Skin of body (tissue), 2 donors: ENCODE measurements around the gene MOV10L1. TPM values are rescaled to one million over a fixed set of nuclear protein-coding genes. Genes with fewer than 3 reads are reported as not detected.

Experiments used
- DNase-seq: peaks from one replicate; lab custom pipeline; 2025; lab: John Stamatoyannopoulos, UW
- total RNA-seq: library from RNA; depleted of rRNA; stranded (reverse); fragments of >200 nt; gene quantifications from one replicate; pipeline ENCODE4 v1.2.3, GENCODE V29; 2014

MOV10L1 gene
- total RNA-seq, 1 donor from 2014 or later = 3.0 TPM

DNA sequence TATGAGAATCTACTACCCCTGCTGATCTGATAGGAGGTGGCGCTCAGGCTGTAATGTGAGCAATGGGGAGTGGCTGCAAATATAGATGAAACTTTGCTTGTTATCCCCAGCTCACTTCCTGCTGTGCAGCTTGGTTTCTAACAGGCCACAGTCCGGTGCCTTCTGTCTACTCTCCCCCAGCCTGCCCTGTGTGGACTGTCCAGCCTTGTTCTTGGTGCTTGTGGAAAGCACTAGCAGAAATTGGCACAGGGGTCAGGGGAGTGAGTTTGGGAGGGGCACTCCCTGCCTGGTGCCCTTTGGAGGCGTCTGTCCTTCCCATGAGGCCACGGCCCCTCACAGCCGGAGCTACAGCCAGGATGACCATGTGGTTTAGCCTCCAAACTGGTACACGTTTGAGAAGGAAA is 14.3 kb downstream of the MOV10L1 start:
- no peak for DNase-seq

DNA sequence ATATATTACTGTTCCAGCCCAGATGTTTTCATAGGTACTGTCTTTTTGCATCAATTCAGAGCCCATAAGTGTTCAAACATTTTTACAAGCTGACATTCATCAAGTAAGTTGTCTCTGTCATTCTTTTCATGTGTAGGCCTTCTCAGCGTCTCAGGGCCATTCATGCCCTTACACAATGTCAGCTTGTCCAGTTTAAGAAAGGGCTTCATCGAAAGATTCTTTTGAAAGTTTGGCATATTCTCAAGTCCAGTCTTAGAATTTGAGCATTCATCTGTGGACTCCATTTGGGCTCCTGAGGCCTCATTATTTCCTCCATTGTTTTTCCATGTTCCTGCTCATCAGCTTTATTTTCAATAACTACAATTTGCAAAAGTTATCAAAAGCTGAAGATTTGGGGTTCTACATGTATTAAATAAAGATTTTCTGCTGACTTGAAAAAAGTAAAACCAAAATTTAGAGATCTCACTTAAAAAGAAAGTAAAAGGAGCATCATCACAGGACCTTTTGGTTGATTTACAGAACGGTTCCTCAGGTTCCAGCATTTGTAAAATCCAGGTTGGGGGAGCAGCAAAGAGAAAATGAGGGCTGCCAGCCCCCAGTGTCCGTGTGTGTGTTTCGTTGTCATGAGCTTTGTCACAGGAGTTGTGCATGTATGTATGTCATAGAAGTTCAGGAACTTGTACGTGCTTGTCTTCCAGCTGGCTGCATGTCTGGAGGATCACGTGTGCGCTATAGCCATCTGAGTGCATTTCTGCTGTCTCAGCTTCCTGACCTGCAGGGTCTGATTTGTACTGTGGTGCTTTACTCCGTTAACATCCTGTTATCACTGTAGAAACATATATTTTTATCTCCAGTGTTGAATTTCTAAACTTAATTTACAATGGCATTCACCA is 15.6 kb downstream of the MOV10L1 start:
- DNase-seq = peak; percentile 53

DNA sequence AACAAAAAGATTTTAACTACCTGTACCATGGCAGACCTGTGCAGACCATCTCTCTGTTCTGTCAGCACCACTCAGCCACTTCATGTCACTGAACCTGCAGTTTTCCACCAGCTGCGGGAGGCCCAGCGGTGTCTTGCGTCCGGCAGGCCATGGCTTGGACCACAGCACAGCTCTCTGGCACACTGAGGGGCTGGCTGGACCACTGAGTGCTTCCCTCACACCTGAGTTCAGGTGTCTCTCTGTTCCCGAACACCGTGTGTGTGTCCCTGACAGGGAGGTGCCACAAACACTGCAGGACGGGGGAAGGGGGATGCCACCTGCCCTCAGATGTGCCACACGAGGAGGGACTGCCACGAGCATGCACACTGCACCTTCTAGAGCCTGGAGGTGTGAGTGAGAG is 17.7 kb downstream of the MOV10L1 start:
- DNase-seq = no peak

DNA sequence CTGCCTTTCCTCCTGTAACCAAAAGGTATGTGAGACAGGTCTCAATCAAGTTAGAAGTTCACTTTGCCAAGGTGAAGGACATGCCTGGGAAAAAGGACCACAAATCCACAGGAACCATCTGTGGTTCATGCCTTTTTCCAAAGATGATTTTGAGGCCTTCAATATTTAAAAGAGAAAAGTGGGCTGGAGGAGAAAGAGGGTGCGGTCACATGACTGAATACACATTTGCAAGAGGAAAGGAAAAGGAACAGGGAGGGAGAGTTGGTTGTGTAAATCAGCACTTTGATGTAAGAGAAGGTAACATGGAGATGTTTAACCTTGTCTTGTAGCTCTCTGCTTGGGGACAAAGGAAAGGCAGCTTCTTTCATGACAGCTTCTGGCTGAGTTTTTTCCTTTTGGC is 21.2 kb downstream of the MOV10L1 start:
- no peak for DNase-seq

DNA sequence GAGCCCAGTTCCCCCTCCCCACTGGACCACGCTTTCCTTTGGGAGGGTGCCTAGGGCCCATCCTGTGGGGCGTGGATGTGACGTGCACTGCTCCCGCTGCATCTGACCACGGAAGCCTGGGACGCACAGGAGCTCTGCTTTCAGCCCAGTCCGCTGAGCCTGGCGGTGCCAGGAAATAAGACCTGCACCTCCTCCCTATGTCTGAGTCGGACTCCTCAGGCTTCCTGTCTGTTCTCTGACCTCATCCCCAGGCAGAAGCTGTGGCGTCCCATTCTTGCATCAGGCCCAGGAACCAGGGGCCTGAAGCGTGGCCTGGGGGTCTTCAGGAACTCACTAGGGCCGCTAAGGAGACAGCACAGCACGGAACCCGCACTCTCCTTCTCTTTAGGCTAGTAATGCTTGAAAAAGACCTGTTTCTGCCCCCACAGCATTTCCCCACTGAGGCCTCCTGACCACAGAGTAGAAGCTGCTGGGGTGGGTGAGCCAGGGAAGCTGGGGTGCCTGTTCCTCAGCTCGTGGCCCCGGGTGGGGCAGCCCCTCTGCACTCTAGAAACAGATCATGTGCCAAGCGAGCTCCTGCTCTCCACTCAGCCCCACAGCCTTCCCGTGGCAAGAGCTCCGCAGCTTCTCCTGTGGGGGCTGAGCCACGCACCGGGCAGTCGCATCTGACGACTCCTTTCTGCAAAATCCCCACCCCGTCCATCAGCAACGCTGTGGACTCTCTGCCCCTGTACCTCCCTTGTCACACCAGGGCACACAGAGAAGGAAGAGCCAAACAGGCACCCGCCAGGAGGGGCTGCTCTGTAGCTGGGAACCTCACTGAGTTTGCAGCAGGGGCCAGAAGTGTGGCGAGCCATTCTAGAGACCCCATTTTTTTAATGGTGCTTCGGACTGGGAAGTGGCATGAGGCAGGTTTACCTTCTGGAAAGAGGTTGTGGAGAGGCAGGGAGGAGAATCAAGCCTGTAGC is 22.6 kb downstream of the MOV10L1 start:
- no peak for DNase-seq

DNA sequence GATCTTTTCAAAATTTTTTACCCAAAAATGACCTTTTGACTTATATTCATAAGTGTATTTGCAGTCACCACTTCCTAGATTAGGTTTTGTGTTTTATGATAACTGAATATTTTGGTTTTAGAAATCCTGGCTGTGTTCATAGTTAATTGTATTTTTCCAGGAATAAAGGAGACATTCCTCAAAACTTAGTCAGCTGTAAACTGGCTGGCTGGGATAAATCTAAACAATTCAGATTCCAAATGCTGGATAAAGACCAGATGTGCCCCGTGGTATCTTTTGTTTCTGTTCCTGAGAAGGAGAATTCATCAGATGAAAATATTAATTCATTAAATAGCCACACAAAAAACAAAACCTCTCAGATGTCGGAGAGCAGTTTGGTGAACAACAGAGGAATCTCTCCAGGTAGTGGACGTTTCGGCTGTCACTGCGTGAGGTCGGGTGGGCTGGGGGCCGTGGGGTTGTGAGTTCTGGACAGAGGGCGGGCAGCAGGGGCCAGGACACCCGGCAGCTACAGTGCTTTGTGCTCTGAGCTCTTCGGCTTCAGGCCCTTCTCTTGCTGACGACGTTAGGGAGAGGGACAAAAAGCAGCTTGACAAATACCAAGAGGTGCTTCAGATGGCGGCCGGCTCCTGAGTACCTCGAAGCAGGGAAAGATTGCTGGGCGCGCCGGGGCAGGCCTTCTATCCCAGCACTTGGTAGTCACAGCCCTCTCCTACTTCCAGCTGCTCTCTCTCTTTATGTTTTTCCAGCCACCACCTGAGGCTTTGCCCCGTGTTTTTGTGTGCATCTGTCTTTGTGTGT is 24.6 kb downstream of the MOV10L1 start:
- peak; percentile 20 for DNase-seq

DNA sequence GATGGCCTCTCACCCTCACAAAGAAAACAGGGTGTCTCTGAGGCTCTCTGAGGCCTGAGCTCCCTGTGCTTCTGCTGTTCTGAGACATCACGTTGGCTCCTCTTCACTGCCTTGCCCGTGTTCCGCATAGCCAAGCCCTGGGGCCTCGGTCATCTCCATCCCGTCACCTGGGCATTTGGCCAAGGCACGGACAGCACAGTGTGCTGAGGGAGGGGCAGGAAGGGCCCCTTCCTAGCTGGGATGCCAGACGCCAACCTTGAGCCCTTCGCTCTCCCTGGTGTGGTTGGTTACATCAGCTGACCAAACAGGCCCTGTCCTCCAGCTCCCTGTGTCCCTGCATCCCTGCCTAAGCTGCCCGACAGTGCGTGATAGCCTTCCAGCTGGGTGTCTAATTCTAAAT is 25.9 kb downstream of the MOV10L1 start:
- DNase-seq = no peak

DNA sequence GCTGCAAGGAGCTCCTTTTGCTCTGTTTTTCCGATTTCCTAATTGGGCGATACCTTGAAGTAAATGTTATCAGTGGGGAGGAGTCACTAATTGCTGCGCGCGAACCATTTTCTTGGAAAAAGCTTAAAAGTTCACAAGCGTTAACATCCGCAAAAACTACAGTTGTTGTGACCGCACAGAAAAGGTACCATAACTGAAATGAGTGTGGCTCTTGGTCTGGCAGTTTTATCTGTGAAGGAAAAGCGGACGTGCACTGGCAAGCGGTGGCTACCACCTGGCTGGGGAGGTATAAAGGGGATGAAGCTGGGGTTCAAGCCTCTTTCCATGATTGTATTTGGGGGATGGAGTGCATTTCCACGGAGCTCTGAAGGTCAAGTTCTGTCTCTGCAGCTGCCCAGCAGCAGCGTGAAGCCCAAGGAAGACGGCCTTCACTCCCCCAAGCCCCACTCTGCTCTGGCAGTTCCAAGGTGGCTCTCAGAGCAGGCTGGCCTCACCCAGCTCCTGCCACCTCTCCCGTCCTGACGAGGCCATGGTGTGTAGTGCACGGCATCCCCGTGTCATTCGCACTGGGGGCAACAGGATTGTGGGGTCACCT is 27.5 kb downstream of the MOV10L1 start:
- DNase-seq = no peak

DNA sequence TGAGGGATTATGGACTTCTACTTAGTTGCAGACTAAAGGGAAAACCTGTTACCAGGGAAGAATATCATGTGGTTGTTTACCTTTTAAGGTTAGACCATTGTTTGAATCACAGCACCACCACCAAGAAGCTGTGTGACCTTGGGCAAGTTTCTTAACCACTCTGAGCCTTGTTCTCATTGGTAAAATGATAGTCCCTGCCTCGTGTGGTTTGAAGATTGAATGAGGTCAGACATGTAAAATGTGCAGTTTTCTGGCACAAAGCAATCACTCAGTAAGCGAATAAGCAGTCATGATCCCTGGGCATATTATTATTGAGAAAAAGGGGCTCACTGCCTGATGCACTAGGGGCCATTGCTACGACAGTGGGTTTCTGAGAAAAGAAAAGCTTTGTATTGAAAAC is 28.3 kb downstream of the MOV10L1 start:
- no peak for DNase-seq

DNA sequence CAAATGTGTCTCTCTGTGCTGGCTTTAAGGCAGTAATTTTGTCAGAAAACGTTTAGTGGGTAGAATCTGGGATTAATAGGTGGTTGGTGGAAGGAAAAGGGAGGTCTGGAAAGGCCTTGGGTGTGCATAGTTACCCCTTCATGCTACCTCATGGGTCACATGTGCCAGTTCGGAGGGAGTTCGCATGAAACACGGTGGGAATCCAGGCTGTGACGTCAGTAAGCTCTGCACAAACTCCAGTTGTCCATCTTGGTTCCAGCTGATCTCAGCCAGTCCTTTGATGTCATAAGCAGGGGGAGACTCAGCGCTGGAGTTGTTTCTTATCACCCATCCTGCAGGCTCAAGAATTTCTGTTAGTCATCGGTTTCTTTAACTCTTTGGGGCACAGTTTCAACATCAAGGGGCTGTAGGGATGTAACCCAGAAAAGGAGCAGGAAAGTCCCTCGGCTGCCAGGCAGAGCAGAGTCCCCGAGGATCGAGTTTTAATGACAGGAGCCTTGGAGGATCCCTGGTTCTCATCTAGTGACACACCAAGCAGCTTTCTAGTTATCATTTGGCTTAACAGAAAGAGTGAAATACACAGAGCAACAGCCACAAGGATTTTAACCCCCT is 28.9 kb downstream of the MOV10L1 start:
- no peak for DNase-seq

DNA sequence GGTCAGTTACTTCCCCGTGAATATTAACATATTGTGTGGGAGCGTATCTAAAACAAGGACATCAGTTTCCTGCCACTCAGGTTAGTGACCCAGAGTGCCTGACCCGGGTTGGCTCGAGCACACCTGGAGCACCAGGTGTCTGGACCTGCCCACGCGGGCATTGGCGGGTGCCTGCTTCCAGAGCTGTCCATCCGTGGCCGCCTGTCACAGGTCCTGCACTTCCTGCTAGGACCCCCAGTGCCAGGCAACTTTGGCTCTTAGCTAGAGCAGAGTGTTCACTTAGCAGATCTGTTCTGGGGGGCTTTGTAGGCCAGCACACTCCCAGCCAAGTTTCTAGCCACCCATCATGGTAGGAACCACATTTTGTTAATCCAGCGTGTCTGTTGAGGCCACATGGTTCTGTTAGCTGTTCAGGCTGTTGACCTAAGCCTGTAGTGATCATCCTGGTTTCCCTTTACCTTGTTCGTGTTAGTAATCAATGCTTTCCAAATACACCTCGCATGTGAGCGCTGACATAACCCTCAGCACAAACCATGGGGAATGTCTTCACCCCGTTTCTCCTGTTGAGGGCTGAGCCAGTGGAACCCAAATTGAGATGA is 29.5 kb downstream of the MOV10L1 start:
- no peak for DNase-seq

DNA sequence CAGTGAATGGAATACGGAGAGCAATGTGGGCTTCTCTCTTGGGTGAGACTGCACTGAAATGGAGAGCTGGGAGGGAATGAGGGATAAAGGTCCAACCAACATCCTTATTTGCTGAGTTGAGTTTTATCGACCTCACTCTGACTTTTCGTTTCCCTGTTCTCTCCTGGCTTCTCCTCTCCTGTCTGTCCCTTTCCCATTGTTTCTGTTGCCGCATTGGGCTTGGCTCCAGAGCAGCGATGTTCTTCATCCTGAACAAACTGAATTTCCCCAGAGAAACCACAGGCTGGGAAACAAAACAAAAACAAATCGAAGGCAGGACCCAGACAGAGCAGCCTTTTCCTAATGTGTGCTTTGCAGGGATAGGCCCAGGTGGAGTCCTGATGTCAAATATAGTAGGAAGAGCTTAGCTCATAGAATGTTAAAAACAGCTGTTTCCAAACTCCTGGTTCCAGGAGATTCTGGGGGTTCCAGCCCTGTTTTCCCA is 30.0 kb downstream of the MOV10L1 start:
- DNase-seq = no peak

DNA sequence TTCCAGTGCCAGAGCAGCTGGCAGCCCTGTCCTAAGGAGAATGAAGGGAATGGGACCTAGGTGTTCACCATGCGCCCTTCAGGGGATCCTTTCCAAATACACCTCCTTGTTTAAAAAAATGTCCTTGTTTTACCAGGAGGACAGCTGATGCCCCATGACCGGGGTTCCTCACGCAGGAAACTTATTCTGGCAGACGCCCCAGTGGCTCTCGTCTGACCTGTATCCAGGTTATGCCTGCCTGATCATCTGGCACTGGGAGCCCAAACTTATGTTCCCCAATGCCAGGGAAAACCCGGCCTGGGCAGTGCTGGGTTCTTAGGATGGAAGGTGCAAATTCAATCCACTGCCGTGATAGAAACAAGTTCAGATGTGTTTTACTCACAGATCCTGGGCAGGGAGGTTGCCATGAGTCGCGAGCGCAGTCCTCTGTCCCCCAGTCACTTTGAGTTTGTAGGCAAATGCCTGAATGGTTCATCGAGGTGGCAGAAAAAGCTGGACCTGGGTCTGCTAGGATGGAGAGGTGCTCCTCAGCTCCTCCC is 31.5 kb downstream of the MOV10L1 start:
- no peak for DNase-seq

DNA sequence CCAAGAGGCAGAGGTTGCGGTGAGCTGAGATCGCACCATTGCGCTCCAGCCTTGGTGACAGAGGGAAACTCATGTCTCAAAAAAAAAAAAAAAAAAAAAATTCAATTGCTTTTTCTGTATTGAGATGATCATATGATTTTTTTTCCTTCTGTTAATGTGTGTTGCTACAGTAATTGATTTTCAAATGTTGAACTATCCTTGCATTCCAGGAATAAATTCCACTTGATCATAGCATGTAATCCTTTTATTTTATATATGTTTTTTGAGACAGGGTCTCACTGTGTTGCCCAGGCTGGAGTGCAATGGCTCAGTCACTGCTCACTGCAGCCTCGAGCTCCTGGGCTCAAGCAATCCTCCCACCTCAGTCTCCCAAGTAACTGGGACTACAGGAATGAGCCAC is 33.3 kb downstream of the MOV10L1 start:
- no peak for DNase-seq

DNA sequence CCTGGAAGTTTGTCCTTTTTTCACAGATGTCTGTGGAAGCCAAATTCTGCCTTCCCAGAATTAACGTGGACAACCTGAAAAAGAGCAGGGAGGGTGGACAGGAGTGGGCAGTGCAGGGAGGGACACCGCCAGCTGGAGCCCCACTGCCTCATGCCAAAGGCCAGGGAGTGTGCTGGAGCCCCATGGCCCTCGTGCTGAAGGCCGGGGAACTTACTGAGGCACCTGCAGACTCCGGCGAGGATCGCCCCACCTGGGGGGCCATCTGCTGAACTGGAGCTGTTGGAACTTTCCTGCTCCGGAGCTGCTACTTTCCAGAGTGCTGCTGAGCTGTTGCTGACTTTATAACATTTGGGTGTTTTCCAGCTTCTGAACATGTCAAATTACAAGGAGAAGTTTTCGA is 35.2 kb downstream of the MOV10L1 start:
- DNase-seq = no peak

DNA sequence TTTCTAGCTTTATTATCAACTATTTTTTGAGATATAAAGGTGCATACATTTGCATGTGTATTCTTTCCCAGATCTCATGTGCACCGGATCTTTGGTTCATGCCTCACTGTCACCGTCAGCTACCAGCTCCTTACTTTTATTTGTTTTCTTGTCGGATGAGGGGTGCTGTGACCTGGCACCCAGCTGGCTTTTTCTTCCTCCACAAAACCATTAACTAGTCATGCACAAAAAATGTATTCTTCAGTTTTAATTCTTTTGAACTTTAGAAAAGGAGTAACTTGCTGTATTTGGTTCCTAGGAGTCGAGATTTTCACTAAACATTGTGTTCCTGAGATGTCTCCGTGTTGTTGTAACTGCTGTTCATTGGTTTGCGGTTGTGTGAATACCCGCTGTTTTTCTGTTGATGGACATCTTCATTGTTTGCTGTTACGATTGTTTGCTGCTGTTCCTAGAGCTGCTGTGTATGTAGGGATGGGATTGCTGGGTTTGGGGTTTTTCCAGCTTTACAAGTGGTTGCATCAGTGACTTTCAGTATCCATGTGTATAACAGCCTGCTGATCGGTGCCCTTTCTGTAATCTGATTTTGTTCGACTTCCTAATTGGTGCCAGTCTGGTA is 39.4 kb downstream of the MOV10L1 start:
- DNase-seq = no peak

DNA sequence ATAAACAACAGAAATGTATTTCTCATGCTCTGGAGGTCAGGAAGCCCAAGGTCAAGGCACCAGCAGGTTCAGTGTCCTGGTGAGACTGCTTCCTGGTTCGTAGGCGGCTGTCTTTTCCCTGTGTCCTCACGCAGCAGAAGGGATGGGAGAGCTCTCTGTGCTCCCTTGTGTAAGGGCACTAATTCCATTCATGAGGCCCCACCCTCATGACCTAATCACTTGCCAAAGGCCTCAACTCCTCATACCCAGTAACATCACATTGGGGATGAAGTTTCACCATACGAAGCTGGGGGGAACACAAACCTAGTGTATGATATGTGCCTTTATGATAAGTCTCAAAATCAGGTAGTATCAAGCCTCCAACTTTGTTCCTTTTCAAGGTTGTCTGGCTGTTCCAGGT is 42.1 kb downstream of the MOV10L1 start:
- no peak for DNase-seq

DNA sequence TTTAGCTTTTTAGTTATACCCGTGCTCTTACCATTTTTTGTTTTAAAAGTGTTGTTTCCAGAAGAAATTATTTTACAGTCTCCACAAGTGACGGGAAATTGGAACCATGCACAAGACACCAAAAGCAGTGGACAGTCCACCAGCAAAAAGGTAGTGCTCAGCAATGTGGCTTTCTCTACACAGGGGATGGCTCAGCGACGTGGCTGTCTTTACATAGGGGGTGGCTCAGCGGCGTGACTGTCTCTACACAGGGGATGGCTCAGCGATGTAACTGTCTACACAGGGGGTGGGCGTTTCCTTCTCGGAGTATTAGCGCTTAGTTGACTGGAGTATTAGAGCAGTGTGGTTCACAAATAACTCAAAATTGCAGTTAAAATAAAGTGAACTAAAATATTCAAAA is 44.7 kb downstream of the MOV10L1 start:
- DNase-seq = no peak

DNA sequence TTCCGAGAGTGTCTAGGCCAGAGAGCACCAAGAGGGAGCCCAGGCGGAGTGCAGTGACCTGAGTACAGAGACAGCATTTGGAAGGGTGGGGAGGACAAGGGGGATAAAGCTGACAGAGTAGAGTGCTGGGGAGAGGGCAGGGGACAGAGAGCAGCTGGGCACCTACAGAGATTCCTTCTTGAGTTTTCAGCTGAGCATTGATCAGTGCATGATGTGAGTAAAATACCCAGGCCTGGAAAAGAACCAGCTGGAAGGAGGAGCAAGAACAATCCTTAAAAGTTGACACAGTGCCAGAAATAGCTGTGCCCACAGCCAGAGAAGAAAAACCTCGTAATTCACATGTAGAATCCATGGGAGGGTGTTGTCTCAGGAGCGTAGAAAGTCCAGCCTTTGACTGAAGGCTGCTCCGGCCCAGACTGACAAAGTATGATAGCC is 46.8 kb downstream of the MOV10L1 start:
- DNase-seq = no peak
